Renal pelvis (tissue), 12 donors: Measurements from ENCODE around the gene METAP1. TPM values are rescaled to one million over a fixed set of nuclear protein-coding genes. Genes with fewer than 3 reads are reported as not detected.
"Not testable (repeated sequence)": the region's sequence is repeated elsewhere in the genome, so short reads cannot be mapped to it uniquely, and the experiment has no call there.

ENCODE experiments used
- DNase-seq: peaks from one replicate; pipeline ENCODE4 v3.0.0-alpha.2; 2013
- long read RNA-seq, 16 experiments: transcript quantifications; one replicate each; lab custom pipeline, GENCODE V29; 2026
- polyA plus RNA-seq, 3 donors: library from polyadenylated mRNA; unstranded; fragments of 120-200 nt; gene quantifications; one replicate each; pipeline ENCODE4 v1.2.1, GENCODE V29; 2013; ENCODE audit not compliant: insufficient read length in 3 of 3

Gene METAP1
- polyA plus RNA-seq: 10 to 100 TPM; 62.1 to 77.4 (median 67.6) TPM
- long read RNA-seq, donor 1, transcript METAP1-201 (11 exons, 2,791 nt): major isoform, 13 of 440 reads
- long read RNA-seq, donor 1, partial matches to known transcripts: 332 of 440 reads
- long read RNA-seq, donor 1, other reads (novel, unspliced or antisense): 94 of 440 reads
- long read RNA-seq, donor 2, transcript METAP1-201 (11 exons, 2,791 nt): major isoform, 22 of 478 reads
- long read RNA-seq, donor 2, partial matches to known transcripts: 344 of 478 reads
- long read RNA-seq, donor 2, other reads (novel, unspliced or antisense): 112 of 478 reads
- long read RNA-seq, donor 3, transcript METAP1-201 (11 exons, 2,791 nt): major isoform, 18 of 326 reads
- long read RNA-seq, donor 3, partial matches to known transcripts: 308 of 326 reads
- long read RNA-seq, donor 3, other reads (novel, unspliced or antisense): 0 of 326 reads
- long read RNA-seq, donor 4, transcript METAP1-201 (11 exons, 2,791 nt): major isoform, 13 of 442 reads
- long read RNA-seq, donor 4, partial matches to known transcripts: 362 of 442 reads
- long read RNA-seq, donor 4, other reads (novel, unspliced or antisense): 67 of 442 reads
- long read RNA-seq, donor 5, transcript METAP1-201 (11 exons, 2,791 nt): major isoform, 5 of 5 reads
- long read RNA-seq, donor 5, partial matches to known transcripts: 0 of 5 reads
- long read RNA-seq, donor 5, other reads (novel, unspliced or antisense): 0 of 5 reads
- long read RNA-seq, donor 6, transcript METAP1-201 (11 exons, 2,791 nt): major isoform, 19 of 485 reads
- long read RNA-seq, donor 6, partial matches to known transcripts: 466 of 485 reads
- long read RNA-seq, donor 6, other reads (novel, unspliced or antisense): 0 of 485 reads
- long read RNA-seq, donor 7, transcript METAP1-201 (11 exons, 2,791 nt): major isoform, 28 of 36 reads
- long read RNA-seq, donor 7, partial matches to known transcripts: 8 of 36 reads
- long read RNA-seq, donor 7, other reads (novel, unspliced or antisense): 0 of 36 reads
- long read RNA-seq, donor 8, partial matches to known transcripts: 0 of 4 reads
- long read RNA-seq, donor 8, other reads (novel, unspliced or antisense): 0 of 4 reads
- long read RNA-seq, donor 9, transcript METAP1-201 (11 exons, 2,791 nt): major isoform, 22 of 511 reads
- long read RNA-seq, donor 9, partial matches to known transcripts: 489 of 511 reads
- long read RNA-seq, donor 9, other reads (novel, unspliced or antisense): 0 of 511 reads
- long read RNA-seq, donor 10, transcript METAP1-201 (11 exons, 2,791 nt): major isoform, 8 of 9 reads
- long read RNA-seq, donor 10, partial matches to known transcripts: 0 of 9 reads
- long read RNA-seq, donor 10, other reads (novel, unspliced or antisense): 0 of 9 reads
- long read RNA-seq, donor 11, transcript METAP1-201 (11 exons, 2,791 nt): major isoform, 8 of 197 reads
- long read RNA-seq, donor 11, partial matches to known transcripts: 132 of 197 reads
- long read RNA-seq, donor 11, other reads (novel, unspliced or antisense): 57 of 197 reads
- long read RNA-seq, donor 12, transcript METAP1-201 (11 exons, 2,791 nt): major isoform, 22 of 533 reads
- long read RNA-seq, donor 12, partial matches to known transcripts: 363 of 533 reads
- long read RNA-seq, donor 12, other reads (novel, unspliced or antisense): 148 of 533 reads
- long read RNA-seq, donor 13, transcript METAP1-201 (11 exons, 2,791 nt): major isoform, 5 of 331 reads
- long read RNA-seq, donor 13, partial matches to known transcripts: 281 of 331 reads
- long read RNA-seq, donor 13, other reads (novel, unspliced or antisense): 45 of 331 reads
- long read RNA-seq, donor 14, transcript METAP1-201 (11 exons, 2,791 nt): major isoform, 23 of 474 reads
- long read RNA-seq, donor 14, partial matches to known transcripts: 451 of 474 reads
- long read RNA-seq, donor 14, other reads (novel, unspliced or antisense): 0 of 474 reads
- long read RNA-seq, donor 15, transcript METAP1-201 (11 exons, 2,791 nt): major isoform, 25 of 658 reads
- long read RNA-seq, donor 15, partial matches to known transcripts: 497 of 658 reads
- long read RNA-seq, donor 15, other reads (novel, unspliced or antisense): 136 of 658 reads
- long read RNA-seq, donor 16, transcript METAP1-201 (11 exons, 2,791 nt): major isoform, 15 of 421 reads
- long read RNA-seq, donor 16, partial matches to known transcripts: 289 of 421 reads
- long read RNA-seq, donor 16, other reads (novel, unspliced or antisense): 117 of 421 reads

GRCh38 chr4:98995183-98996055 lies at the start of gene METAP1:
Gene METAP1 (plus strand): TSS chr4:98995721. CDS start chr4:98995754, 33 bp downstream.
- peak; percentile 91 for DNase-seq

- DNase-seq: no peak
Observed at GRCh38 chr4:98946359-98946758, 49.2 kb upstream of the METAP1 start.

GRCh38 chr4:98950925-98951324 lies 44.6 kb upstream of the METAP1 start:
- no peak for DNase-seq

GRCh38 chr4:98951710-98952109 lies 43.8 kb upstream of the METAP1 start:
- DNase-seq: no peak

- DNase-seq: no peak
Observed at GRCh38 chr4:98955229-98955628, 40.3 kb upstream of the METAP1 start.

GRCh38 chr4:98958065-98958464 lies 37.5 kb upstream of the METAP1 start:
- no peak for DNase-seq

- DNase-seq: no peak
Observed at GRCh38 chr4:98959411-98959810, 36.1 kb upstream of the METAP1 start.

GRCh38 chr4:98961770-98962169 lies 33.8 kb upstream of the METAP1 start:
- DNase-seq: no peak

- DNase-seq: no peak
Observed at GRCh38 chr4:98963538-98964433, 31.7 kb upstream of the METAP1 start.

- DNase-seq: no peak
Observed at GRCh38 chr4:98966926-98967325, 28.6 kb upstream of the METAP1 start.

- DNase-seq: no peak
Observed at GRCh38 chr4:98967786-98968329, 27.7 kb upstream of the METAP1 start.

- DNase-seq: no peak
Observed at GRCh38 chr4:98969878-98970785, 25.4 kb upstream of the METAP1 start.

GRCh38 chr4:98976716-98977115 lies 18.8 kb upstream of the METAP1 start:
- no peak for DNase-seq

- no peak for DNase-seq
Observed at GRCh38 chr4:98977557-98977956, 18.0 kb upstream of the METAP1 start.

GRCh38 chr4:98987720-98988119 lies 7.8 kb upstream of the METAP1 start:
- DNase-seq: no peak

GRCh38 chr4:98992835-98993234 lies 2.7 kb upstream of the METAP1 start:
- not testable (repeated sequence) for DNase-seq
